ENCODE measurements around the gene ZBTB20.

DNA sequence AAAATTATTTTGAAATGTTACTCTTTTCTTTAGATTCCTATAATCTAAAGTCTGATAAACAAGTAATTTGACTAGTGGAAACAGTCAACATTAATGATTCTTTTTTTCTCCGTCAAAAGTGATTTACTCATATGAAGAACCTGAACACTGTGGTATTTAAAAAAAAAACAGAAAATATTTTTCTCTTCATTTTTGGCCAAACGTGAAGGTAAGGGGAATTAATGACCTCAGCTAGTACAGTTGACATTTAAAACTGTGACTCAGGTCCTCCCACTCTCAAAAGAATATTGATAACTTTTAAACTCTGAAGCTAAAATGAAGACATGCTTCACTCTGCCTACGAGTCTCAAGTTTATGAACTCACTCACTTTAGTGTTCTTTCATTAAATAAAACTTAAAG is 818.7 kb downstream of the ZBTB20 start:
- no peak for TF ChIP-seq RAD21 (IDR thresholded peaks at IDR 0.05)
- TF ChIP-seq, protein P1, sequence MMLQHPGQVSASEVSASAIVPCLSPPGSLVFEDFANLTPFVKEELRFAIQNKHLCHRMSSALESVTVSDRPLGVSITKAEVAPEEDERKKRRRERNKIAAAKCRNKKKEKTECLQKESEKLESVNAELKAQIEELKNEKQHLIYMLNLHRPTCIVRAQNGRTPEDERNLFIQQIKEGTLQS (IDR thresholded peaks at IDR 0.05): no peak
- TF ChIP-seq, protein P2, sequence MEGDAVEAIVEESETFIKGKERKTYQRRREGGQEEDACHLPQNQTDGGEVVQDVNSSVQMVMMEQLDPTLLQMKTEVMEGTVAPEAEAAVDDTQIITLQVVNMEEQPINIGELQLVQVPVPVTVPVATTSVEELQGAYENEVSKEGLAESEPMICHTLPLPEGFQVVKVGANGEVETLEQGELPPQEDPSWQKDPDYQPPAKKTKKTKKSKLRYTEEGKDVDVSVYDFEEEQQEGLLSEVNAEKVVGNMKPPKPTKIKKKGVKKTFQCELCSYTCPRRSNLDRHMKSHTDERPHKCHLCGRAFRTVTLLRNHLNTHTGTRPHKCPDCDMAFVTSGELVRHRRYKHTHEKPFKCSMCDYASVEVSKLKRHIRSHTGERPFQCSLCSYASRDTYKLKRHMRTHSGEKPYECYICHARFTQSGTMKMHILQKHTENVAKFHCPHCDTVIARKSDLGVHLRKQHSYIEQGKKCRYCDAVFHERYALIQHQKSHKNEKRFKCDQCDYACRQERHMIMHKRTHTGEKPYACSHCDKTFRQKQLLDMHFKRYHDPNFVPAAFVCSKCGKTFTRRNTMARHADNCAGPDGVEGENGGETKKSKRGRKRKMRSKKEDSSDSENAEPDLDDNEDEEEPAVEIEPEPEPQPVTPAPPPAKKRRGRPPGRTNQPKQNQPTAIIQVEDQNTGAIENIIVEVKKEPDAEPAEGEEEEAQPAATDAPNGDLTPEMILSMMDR (IDR thresholded peaks at IDR 0.05; ENCODE audit: low read depth, low read length, missing input control): no peak
- no peak for TF ChIP-seq EGR1 (IDR thresholded peaks at IDR 0.05; ENCODE audit: low read depth in 2 of 2)
- no peak for TF ChIP-seq TAF1 (conservative IDR thresholded peaks at IDR 0.05)
- TF ChIP-seq, protein P3, sequence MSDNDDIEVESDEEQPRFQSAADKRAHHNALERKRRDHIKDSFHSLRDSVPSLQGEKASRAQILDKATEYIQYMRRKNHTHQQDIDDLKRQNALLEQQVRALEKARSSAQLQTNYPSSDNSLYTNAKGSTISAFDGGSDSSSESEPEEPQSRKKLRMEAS (IDR thresholded peaks at IDR 0.05): no peak
- no peak for TF ChIP-seq JUND (IDR thresholded peaks at IDR 0.05)
- TF ChIP-seq, protein P4, sequence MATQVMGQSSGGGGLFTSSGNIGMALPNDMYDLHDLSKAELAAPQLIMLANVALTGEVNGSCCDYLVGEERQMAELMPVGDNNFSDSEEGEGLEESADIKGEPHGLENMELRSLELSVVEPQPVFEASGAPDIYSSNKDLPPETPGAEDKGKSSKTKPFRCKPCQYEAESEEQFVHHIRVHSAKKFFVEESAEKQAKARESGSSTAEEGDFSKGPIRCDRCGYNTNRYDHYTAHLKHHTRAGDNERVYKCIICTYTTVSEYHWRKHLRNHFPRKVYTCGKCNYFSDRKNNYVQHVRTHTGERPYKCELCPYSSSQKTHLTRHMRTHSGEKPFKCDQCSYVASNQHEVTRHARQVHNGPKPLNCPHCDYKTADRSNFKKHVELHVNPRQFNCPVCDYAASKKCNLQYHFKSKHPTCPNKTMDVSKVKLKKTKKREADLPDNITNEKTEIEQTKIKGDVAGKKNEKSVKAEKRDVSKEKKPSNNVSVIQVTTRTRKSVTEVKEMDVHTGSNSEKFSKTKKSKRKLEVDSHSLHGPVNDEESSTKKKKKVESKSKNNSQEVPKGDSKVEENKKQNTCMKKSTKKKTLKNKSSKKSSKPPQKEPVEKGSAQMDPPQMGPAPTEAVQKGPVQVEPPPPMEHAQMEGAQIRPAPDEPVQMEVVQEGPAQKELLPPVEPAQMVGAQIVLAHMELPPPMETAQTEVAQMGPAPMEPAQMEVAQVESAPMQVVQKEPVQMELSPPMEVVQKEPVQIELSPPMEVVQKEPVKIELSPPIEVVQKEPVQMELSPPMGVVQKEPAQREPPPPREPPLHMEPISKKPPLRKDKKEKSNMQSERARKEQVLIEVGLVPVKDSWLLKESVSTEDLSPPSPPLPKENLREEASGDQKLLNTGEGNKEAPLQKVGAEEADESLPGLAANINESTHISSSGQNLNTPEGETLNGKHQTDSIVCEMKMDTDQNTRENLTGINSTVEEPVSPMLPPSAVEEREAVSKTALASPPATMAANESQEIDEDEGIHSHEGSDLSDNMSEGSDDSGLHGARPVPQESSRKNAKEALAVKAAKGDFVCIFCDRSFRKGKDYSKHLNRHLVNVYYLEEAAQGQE (IDR thresholded peaks at IDR 0.05): no peak
- no peak for TF ChIP-seq SP1 (IDR thresholded peaks at IDR 0.05)
- TF ChIP-seq FOXA1 (IDR thresholded peaks at IDR 0.05): no peak

All from liver (tissue), 3 donors.